ENCODE measurements around the gene PAPOLG. TPM values are rescaled to one million over a fixed set of nuclear protein-coding genes. Genes with fewer than 3 reads are reported as not detected.
"Not testable (repeated sequence)": the region's sequence is repeated elsewhere in the genome, so short reads cannot be mapped to it uniquely, and the experiment has no call there.

PAPOLG gene
- polyA plus RNA-seq, 1 donor: 13.1 TPM

DNA sequence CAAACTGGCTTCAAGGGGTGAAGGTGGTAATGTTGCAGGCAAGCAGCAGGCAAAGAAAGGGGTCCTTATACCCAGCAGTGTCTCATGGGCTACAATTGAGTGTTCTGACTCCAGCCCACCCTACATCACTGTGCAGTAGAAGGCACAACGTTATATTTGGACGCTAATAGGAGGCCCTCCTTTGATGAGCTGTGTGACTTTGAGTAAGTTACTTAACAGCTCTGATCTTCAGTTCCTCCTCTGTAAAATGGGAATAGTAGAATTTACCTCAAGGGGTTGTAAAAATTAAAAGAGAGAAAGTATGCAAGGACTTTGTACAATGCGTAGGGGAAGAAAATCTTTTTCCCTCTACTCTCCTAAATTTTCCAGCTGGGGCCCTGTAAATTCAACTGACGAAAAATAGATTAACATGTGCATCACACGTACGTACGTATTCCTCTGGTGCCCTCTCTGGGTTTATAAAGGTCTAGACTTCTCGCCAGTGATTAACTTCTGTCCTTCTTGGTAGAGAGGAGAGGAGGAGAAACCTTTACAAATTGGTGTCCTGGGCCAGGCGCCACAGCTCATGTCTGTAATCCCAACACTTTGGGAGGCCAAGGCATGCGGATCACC lies 67.7 kb downstream of the PAPOLG start:
- no peak for DNase-seq

DNA sequence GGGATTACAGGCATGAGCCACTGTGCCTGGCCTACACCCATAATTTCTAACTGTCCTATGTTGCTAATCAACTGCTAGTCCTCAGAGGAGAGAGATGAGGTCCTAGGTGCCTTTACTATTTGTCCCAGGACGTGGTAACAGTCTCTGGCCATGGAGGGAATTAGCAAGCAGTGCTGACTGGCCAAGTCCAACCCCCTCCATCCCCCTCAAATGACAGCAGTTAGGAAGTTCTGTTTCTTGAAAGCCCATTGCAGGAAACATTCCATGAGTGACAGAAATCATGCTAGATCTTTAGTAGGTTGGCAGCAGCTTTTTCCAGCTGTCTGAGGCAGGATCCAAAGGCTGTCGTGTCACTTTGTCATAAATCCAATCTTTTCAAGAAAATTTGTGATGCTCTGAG lies 69.6 kb downstream of the PAPOLG start:
- DNase-seq: no peak

DNA sequence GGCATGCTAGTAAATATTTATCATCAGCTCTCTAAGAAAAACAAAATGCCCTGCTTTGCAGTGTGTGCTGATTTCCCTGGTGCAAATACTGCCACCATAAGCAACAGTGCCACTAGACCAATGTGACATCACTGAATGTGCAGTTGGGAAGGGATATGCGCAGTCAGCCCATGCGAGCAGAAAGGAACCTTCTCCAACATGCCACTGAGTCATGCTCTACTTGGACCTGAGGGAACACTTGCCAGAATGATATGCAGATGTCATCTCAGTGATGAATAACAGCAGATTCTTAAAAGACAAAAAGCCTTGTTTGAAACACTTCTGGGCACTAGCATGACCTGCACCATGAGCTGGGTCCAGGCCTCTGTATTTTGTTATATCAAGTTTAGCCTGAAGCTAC lies 70.0 kb downstream of the PAPOLG start:
- DNase-seq: no peak

DNA sequence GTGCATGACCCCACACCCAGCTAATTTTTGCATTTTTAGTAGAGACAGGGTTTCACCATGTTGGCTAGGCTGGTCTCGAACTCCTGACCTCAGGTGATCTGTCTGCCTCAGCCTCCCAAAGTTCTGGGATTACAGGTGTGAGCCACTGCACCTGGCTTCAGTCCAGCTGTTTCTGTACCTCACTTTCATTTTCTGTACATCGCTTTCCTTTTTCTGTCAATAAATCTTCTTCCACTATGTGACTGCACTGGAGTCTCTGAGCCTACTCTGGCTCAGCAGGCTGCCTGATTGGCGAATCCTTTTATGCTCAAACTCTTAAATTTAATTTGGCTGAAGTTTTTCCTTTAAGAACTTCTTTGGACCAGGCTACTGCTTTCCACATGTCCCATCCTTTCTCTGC lies 70.8 kb downstream of the PAPOLG start:
- DNase-seq: not testable (repeated sequence)

DNA sequence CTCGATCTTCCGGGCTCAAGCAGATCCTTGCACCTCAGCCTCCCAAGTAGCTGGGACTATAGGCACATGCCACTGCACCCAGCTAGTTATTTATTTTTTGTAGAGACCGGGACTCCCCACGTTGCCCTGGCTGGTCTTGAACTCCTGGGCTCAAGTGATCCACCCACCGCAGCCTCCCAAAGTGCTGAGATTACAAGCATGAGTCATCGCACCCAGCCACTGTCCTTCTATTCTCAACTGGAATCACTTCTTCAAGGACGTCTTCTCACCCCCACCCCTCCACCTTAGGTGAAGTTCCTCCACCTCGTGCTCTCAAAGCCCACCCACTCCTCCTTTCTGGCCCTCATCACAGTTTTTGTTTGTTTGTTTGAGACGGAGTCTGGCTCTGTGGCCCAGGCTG lies 71.3 kb downstream of the PAPOLG start:
- no peak for DNase-seq

DNA sequence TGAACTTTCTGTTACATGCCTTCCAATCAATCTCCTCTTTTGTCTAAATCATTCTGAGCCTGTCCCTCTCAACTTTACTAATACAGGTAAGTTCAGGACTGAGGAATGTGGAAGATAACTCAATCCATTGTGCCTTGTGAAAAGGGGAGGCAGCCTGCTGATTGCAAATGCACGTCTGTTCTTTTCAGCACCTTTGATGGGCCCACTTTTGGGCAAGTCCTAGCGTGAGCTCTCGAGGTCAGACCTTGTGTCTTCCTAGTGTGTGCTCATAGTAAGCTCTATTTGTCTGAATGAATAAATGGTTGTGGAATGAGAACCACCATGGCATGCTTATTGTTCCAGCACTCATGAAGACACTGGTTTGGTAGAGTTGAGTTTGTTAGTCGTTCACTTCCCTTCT lies 74.9 kb downstream of the PAPOLG start:
- DNase-seq: no peak

DNA sequence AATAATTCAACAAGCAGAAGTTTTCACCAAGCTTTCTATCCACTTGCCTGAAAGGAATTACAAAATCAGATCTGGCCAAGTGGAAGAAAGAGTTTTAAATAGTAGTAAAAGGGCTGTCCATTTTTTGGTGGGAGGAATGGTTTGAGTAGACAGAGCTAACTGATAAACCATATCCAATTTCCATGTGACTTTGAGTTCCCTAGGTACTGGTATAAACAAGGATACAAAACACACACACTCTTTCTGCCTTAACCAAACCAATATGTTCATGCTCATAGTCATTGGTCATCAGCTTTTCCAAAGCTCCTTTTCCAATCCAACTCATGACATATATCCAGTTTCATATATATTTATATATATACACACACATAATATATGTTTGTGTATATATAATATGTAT lies 75.9 kb downstream of the PAPOLG start:
- DNase-seq: no peak

DNA sequence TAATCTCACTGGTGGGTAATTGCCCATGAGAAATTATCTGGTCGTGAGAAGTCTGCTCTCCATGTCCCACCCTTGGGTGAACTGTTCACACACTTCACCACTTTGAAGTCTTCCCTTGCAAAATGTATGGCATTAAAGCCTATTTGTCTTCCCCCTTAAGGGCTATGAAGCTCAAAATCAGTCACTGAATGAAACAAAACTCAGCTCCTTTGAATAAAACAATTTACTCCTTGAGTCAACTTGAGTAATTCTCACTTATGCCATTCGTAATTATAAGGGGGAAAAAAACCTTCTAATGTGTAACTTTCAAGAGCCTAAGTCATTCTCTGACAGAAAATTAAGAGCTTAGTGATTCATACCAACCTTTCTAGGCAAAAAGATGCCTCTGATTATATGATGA lies 76.6 kb downstream of the PAPOLG start:
- DNase-seq: no peak

DNA sequence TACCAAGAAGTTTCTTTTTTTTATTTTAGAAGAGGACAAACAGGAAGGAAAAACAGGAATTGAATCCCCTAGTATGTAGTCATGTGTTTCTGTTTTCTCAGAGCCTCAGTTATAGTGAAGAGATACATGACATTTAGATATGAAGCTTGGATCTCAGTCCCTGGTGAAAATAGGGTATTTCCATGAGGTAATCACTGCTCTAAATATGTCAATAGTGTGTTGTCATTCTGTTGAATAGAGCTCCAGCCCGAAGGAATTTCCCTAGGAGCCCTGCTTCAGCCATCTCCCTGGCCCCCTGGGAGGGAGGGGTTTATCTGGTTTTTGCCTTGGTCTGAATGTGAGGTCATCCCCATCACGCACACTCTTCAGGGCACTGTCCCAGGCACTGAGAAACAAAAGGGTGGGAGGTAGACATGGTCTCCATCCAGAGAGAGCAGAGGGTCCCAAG lies 78.2 kb downstream of the PAPOLG start:
- DNase-seq: no peak

DNA sequence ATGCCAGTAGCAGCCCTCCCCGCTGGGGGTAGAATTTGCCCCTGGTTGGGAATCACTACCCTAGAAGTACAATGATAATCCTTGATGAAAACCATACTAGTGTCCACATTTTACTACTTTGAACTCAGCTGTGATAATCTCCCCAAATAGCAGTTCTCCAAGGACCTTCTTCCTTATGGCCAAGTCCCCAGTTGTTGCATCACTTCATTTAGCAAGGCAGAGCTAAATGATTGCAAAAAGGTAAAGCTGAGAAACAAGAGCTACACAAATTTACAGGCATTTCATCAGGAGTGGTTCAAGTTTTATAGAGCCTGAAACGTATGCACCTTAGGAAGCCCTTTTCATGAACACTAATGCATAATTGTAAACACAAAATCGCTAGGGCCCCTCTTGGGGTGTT lies 80.4 kb downstream of the PAPOLG start:
- no peak for DNase-seq

DNA sequence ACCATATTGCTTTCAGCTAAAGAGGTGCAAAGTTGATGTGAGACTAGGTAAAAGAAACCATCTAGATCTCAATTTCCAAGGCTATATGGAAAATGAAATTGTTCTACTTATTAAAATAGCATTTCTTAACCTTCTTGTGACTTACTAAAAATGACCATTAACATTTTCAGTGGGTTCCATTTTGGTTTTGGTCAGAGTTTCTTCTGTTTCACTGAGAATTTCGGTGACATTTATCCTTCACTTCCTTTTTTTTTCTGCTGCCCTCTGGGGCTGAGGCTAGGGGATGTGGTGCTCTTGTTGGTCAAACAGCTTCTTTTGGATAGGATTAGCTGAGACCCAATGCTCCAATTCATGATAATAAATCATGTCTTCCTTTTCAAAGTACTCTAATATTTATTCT lies 81.1 kb downstream of the PAPOLG start:
- DNase-seq: no peak

DNA sequence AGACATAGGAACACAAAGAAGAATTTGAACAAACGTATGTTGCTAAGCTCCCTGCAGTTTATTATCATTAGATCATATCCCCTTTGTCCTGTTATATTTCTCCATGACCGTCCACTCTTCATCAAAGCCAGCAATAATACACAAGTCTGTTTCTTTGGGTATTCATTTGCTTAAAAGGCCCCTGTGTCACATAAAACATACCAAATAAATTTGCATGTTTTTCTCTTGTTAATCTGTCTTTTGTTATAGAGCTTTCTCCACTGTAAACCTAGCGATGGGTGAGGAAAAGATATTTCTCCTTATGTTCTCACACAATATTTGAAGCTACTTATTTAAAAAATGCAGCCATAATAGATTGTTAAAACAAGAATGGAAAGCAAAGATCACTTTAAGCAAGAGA lies 82.4 kb downstream of the PAPOLG start:
- DNase-seq: no peak

DNA sequence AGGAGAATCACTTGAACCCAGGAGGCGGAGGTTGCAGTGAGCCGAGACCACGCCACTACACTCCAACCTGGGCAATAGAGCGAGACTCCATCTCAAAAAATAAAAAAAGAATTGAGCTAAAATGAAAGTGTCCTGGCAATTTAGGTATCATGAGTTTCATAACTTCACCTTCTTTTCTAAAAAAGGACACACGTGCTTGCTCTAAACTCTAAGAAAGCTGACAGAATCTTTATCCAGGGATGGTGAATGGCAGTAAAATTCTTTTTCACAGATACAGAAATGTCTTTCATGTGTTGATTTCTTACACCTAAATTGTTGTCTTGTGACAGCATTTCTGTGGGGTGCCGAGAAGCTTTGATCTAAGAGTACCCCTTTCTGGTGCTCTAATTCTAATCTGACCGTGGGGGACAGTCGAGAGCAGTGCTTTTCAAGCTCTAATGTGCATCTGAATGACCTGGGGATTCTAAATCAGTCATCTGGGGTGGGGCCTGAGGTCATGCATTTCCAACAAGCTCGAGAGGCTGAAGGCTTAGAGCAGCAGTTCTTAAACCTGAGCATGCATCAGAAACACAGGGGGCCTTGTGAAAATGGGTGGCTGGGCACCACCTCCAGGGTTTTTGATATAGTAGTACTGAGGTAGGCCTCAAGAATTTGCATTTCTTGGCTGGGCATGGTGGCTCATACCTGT lies 83.2 kb downstream of the PAPOLG start:
- DNase-seq: no peak

DNA sequence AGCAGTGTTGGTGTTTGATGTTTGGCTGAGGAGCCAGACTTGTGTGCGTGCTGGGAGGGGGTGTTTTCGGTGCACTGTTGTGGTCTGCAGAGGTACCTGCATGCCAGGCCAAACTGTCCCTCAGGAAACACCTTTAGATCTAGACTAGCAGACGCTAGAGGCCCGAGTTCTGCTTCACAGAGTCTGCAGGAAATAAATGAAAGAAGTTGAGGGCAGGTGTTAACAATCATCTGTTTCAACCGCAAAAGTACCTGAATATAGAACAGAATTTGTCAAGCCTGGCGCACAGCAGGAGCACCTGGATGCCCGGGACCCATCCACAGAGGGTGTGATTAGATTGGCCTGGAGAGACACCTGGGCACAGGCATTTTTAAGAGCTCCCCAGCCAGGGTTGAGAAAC lies 84.8 kb downstream of the PAPOLG start:
- DNase-seq: no peak

DNA sequence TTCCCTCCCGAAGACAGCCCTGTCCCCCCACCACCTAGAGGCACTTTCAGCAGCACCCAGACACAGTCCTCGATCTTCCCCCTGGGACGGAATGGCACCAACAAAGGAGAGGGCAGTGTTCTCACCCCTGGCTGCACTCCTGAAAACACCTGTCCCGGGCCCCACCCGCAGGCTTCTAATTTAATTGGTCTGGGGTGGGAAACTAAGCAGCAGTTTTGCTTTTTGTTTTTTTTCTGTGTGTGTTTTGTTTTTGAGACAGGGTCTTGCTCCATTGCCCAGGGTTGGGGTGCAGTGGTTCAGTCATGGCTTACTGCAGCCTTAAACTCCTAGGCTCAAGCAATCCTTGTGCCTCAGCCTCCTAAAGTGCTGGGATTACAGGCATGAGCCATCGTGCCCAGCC lies 86.9 kb downstream of the PAPOLG start:
- no peak for DNase-seq

DNA sequence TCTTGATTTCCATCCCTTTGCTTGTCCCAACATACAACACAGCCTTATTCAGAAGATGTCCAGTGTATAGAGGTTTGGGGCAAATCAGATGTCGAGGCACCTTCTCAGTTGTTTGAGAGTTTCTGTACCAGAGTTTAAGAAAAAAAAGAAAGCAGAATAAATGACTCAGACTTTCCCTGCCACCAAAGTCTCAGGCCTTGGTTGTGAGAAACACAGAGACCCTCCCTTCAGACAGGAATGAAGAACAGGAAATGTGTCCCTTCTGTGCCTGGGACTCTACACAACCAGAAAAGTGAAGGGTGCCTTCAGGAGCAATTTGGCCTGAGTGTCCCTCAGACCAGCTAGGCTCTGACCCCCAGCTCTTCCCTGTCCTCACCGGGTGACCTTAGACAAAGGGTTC lies 88.0 kb downstream of the PAPOLG start:
- DNase-seq: no peak

DNA sequence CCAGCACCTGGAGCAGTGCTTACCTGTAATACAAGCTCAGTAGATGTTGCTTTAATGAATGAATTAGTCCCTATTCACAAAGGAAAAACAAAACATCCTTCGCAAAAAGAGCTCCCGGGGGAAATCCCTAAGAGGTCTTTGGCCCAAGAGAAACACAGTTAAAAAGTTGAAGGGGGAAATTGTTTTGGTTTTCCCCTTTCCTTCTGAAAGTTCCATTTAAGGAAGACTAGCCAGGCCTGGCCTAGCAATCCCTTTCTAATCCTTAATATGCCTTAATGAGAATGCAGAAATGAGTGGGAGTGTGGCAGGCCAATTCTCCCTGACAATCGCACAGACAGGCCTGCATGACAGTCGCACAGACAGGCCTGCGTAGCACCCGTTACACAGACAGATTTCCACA lies 91.8 kb downstream of the PAPOLG start:
- DNase-seq: no peak

Other genes with a start within 250 kb of the PAPOLG start
- 3.1 TPM for gene BCL11A, start 202.6 kb upstream of the PAPOLG start, polyA plus RNA-seq (ENCODE audit: insufficient read length)
- gene REL, start 125.3 kb downstream of the PAPOLG start, polyA plus RNA-seq (ENCODE audit: insufficient read length): 5.2 TPM

Data from hindlimb muscle (tissue), 1 donor.